Measurements from ENCODE around the gene KIRREL1. TPM values are rescaled to one million over a fixed set of nuclear protein-coding genes. Genes with fewer than 3 reads are reported as not detected.
A peak's percentile ranks its signal among the peaks of the same experiment; 100 is the strongest.

KIRREL1 gene
- total and polyA plus RNA-seq, 5 donors from 2014 or later = not detected

- H3K27ac ChIP-seq (ENCODE audit: insufficient read depth, low read length, poor library complexity, severe bottlenecking) = no peak overlapping the region
- H3K27me3 Mint-ChIP-seq = no peaks in the 10 kb centered on the region
- no peak overlapping the region for H3K4me3 ChIP-seq (ENCODE audit: low read depth, low read length)
- DNase-seq (peak in 1 of 3 donors; percentile 40), ATAC-seq (ENCODE audit: low read depth in 2 of 2) (no peak)
- no peaks in the 10 kb centered on the region for H3K4me1 Mint-ChIP-seq
- H3K4me1 ChIP-seq (ENCODE audit: control insufficient read depth, insufficient read depth, low read length, poor library complexity, severe bottlenecking) = no peaks in the 10 kb centered on the region
- no peak overlapping the region for H3K4me3 Mint-ChIP-seq
- H3K27ac Mint-ChIP-seq = peak overlapping the region in 1 of 3 donors; percentile 46
- H3K36me3 ChIP-seq (ENCODE audit: control insufficient read depth, insufficient read depth, low read length) = no peaks in the 10 kb centered on the region
- H3K36me3 Mint-ChIP-seq = no peaks in the 10 kb centered on the region
- H3K9me3 Mint-ChIP-seq = no peaks in the 10 kb centered on the region
- no peaks in the 10 kb centered on the region for H3K9me3 ChIP-seq (ENCODE audit: control insufficient read depth in 2 of 2, low read length in 2 of 2)
- no peaks in the 10 kb centered on the region for H3K27me3 ChIP-seq (ENCODE audit: control insufficient read depth, insufficient read depth, low read length)
Observed at GRCh38 chr1:158087320-158087927, 94.0 kb downstream of the KIRREL1 start.

GRCh38 chr1:158089476-158089875, 96.0 kb downstream of the KIRREL1 start:
- Histone ChIP-seq H3K4me1 (ENCODE audit: control insufficient read depth, insufficient read depth, low read length, poor library complexity, severe bottlenecking) (no peaks in the 10 kb centered on the region), H3K27me3 (ENCODE audit: control insufficient read depth, insufficient read depth, low read length) (no peaks in the 10 kb centered on the region), H3K9me3 (ENCODE audit: control insufficient read depth in 2 of 2, low read length in 2 of 2) (no peaks in the 10 kb centered on the region), H3K27ac (ENCODE audit: insufficient read depth, low read length, poor library complexity, severe bottlenecking) (no peak overlapping the region), H3K4me3 (ENCODE audit: low read depth, low read length) (no peak overlapping the region), H3K36me3 (ENCODE audit: control insufficient read depth, insufficient read depth, low read length) (no peaks in the 10 kb centered on the region)
- no peaks in the 10 kb centered on the region for H3K27me3 Mint-ChIP-seq
- no peaks in the 10 kb centered on the region for H3K4me1 Mint-ChIP-seq
- no peaks in the 10 kb centered on the region for H3K9me3 Mint-ChIP-seq
- H3K36me3 Mint-ChIP-seq = no peaks in the 10 kb centered on the region
- no peak overlapping the region for H3K27ac Mint-ChIP-seq
- DNase-seq = no peak
- H3K4me3 Mint-ChIP-seq = no peak overlapping the region
- no peak for ATAC-seq (ENCODE audit: low read depth in 2 of 2)

- ATAC-seq (ENCODE audit: low read depth in 2 of 2) (no peak), DNase-seq (no peak)
- no peaks in the 10 kb centered on the region for H3K4me1 ChIP-seq (ENCODE audit: control insufficient read depth, insufficient read depth, low read length, poor library complexity, severe bottlenecking)
- no peak overlapping the region for H3K27ac ChIP-seq (ENCODE audit: insufficient read depth, low read length, poor library complexity, severe bottlenecking)
- Mint-ChIP-seq H3K9me3 (no peaks in the 10 kb centered on the region), H3K27ac (no peak overlapping the region), H3K4me3 (peak overlapping the region in 1 of 4 donors; percentile 28), H3K27me3 (no peaks in the 10 kb centered on the region), H3K4me1 (no peaks in the 10 kb centered on the region), H3K36me3 (no peaks in the 10 kb centered on the region)
- no peaks in the 10 kb centered on the region for H3K36me3 ChIP-seq (ENCODE audit: control insufficient read depth, insufficient read depth, low read length)
- no peaks in the 10 kb centered on the region for H3K9me3 ChIP-seq (ENCODE audit: control insufficient read depth in 2 of 2, low read length in 2 of 2)
- H3K27me3 ChIP-seq (ENCODE audit: control insufficient read depth, insufficient read depth, low read length) = no peaks in the 10 kb centered on the region
- H3K4me3 ChIP-seq (ENCODE audit: low read depth, low read length) = no peak overlapping the region
Observed at GRCh38 chr1:158089925-158090637, 96.6 kb downstream of the KIRREL1 start.

GRCh38 chr1:158093376-158093775, 99.9 kb downstream of the KIRREL1 start:
- DNase-seq (no peak), ATAC-seq (ENCODE audit: low read depth in 2 of 2) (no peak)
- H3K9me3 Mint-ChIP-seq = no peaks in the 10 kb centered on the region
- H3K27me3 ChIP-seq (ENCODE audit: control insufficient read depth, insufficient read depth, low read length) = no peaks in the 10 kb centered on the region
- no peaks in the 10 kb centered on the region for H3K27me3 Mint-ChIP-seq
- H3K4me3 ChIP-seq (ENCODE audit: low read depth, low read length) = no peak overlapping the region
- H3K27ac ChIP-seq (ENCODE audit: insufficient read depth, low read length, poor library complexity, severe bottlenecking) = no peak overlapping the region
- no peak overlapping the region for H3K27ac Mint-ChIP-seq
- H3K36me3 ChIP-seq (ENCODE audit: control insufficient read depth, insufficient read depth, low read length) = no peaks in the 10 kb centered on the region
- H3K36me3 Mint-ChIP-seq = no peaks in the 10 kb centered on the region
- no peaks in the 10 kb centered on the region for H3K9me3 ChIP-seq (ENCODE audit: control insufficient read depth in 2 of 2, low read length in 2 of 2)
- H3K4me3 Mint-ChIP-seq = no peak overlapping the region
- no peaks in the 10 kb centered on the region for H3K4me1 ChIP-seq (ENCODE audit: control insufficient read depth, insufficient read depth, low read length, poor library complexity, severe bottlenecking)
- H3K4me1 Mint-ChIP-seq = no peaks in the 10 kb centered on the region

- no peaks in the 10 kb centered on the region for H3K27me3 Mint-ChIP-seq
- no peak for DNase-seq
- H3K9me3 Mint-ChIP-seq = no peaks in the 10 kb centered on the region
Observed at GRCh38 chr1:158094571-158094970, 101.1 kb downstream of the KIRREL1 start.

GRCh38 chr1:158095737-158096335, 102.4 kb downstream of the KIRREL1 start:
- Histone ChIP-seq H3K9me3 (ENCODE audit: control insufficient read depth in 2 of 2, low read length in 2 of 2) (no peaks in the 10 kb centered on the region), H3K4me1 (ENCODE audit: control insufficient read depth, insufficient read depth, low read length, poor library complexity, severe bottlenecking) (no peaks in the 10 kb centered on the region), H3K36me3 (ENCODE audit: control insufficient read depth, insufficient read depth, low read length) (no peaks in the 10 kb centered on the region), H3K4me3 (ENCODE audit: low read depth, low read length) (no peak overlapping the region), H3K27ac (ENCODE audit: insufficient read depth, low read length, poor library complexity, severe bottlenecking) (no peak overlapping the region), H3K27me3 (ENCODE audit: control insufficient read depth, insufficient read depth, low read length) (no peaks in the 10 kb centered on the region)
- Mint-ChIP-seq H3K9me3 (no peaks in the 10 kb centered on the region), H3K27me3 (no peaks in the 10 kb centered on the region), H3K4me3 (no peak overlapping the region), H3K4me1 (no peaks in the 10 kb centered on the region), H3K36me3 (no peaks in the 10 kb centered on the region), H3K27ac (no peak overlapping the region)
- DNase-seq (peak in 1 of 3 donors; percentile 50), ATAC-seq (ENCODE audit: low read depth in 2 of 2) (peak in 1 of 2 donors; percentile 37)

More at GRCh38 chr1:158094571-158094970, 101.1 kb downstream of the KIRREL1 start:
- no peaks in the 10 kb centered on the region for H3K27me3 ChIP-seq (ENCODE audit: control insufficient read depth, insufficient read depth, low read length)
- no peaks in the 10 kb centered on the region for H3K36me3 ChIP-seq (ENCODE audit: control insufficient read depth, insufficient read depth, low read length)
- no peak for ATAC-seq (ENCODE audit: low read depth in 2 of 2)
- H3K36me3 Mint-ChIP-seq = no peaks in the 10 kb centered on the region
- H3K9me3 ChIP-seq (ENCODE audit: control insufficient read depth in 2 of 2, low read length in 2 of 2) = no peaks in the 10 kb centered on the region
- H3K27ac ChIP-seq (ENCODE audit: insufficient read depth, low read length, poor library complexity, severe bottlenecking) = no peak overlapping the region
- no peak overlapping the region for H3K27ac Mint-ChIP-seq
- H3K4me1 Mint-ChIP-seq = no peaks in the 10 kb centered on the region
- no peaks in the 10 kb centered on the region for H3K4me1 ChIP-seq (ENCODE audit: control insufficient read depth, insufficient read depth, low read length, poor library complexity, severe bottlenecking)
- no peak overlapping the region for H3K4me3 ChIP-seq (ENCODE audit: low read depth, low read length)
- no peak overlapping the region for H3K4me3 Mint-ChIP-seq

GRCh38 chr1:158098256-158098655, 104.8 kb downstream of the KIRREL1 start:
- Histone ChIP-seq H3K27me3 (ENCODE audit: control insufficient read depth, insufficient read depth, low read length) (no peaks in the 10 kb centered on the region), H3K9me3 (ENCODE audit: control insufficient read depth in 2 of 2, low read length in 2 of 2) (no peaks in the 10 kb centered on the region), H3K27ac (ENCODE audit: insufficient read depth, low read length, poor library complexity, severe bottlenecking) (no peak overlapping the region), H3K4me1 (ENCODE audit: control insufficient read depth, insufficient read depth, low read length, poor library complexity, severe bottlenecking) (no peaks in the 10 kb centered on the region), H3K36me3 (ENCODE audit: control insufficient read depth, insufficient read depth, low read length) (no peaks in the 10 kb centered on the region), H3K4me3 (ENCODE audit: low read depth, low read length) (no peak overlapping the region)
- Mint-ChIP-seq H3K27ac (no peak overlapping the region), H3K36me3 (no peaks in the 10 kb centered on the region), H3K4me3 (no peak overlapping the region), H3K4me1 (peaks cover 0 to 2% (median 0%) of the 10 kb centered on the region in 4 donors), H3K27me3 (peaks cover 5% of the 10 kb centered on the region), H3K9me3 (no peaks in the 10 kb centered on the region)
- ATAC-seq (ENCODE audit: low read depth in 2 of 2) (no peak), DNase-seq (no peak)

Data from CD4-positive, CD25-positive, alpha-beta regulatory T cell (primary cell).